ENCODE measurements around the gene CKB.

CKB gene

GRCh38 chr14:103485504-103485903, 37.1 kb downstream of the CKB start:
- no peak for DNase-seq (ENCODE audit: low spot score)

GRCh38 chr14:103483600-103483999, 39.0 kb downstream of the CKB start:
- DNase-seq (ENCODE audit: low spot score) = peak; percentile 57

DNA sequence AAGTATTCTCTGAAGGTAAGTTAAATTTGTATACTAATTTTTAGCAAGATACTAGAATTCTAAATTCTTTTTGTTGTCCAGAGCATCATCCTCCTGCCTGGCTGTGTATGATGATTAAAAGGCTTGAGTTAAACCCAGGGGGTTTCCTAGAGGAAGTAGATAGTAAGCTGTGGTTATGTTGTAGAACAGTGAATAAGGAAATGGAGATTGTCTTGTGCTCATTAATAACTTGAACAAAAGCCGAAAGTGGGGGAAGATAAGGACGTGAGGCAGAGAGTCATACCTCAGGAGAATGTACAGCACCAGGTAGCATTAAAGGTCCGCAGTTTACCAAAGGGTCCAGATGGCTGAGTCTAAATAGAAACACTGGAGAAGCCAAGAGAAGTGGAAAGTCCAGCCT, 42.0 kb downstream of the CKB start:
- DNase-seq (ENCODE audit: low spot score) = no peak

GRCh38 chr14:103476631-103477030, 46.0 kb downstream of the CKB start:
- no peak for DNase-seq (ENCODE audit: low spot score)

GRCh38 chr14:103476065-103476464, 46.6 kb downstream of the CKB start:
- no peak for DNase-seq (ENCODE audit: low spot score)

GRCh38 chr14:103474893-103475292, 47.7 kb downstream of the CKB start:
- DNase-seq (ENCODE audit: low spot score) = no peak

- no peak for DNase-seq (ENCODE audit: low spot score)
Measured at GRCh38 chr14:103472939-103473338, 49.7 kb downstream of the CKB start.

All from GM03348 (cell line).